Hematopoietic multipotent progenitor cell treated with erythropoietin and hydrocortisone succinate and interleukin-3 and kit ligand, for 6 days (in vitro differentiated cells): Measurements from ENCODE around the gene GIMAP8.

ENCODE experiments used
- DNase-seq: peaks from one replicate; pipeline ENCODE4 v3.0.0-alpha.2; 2015

Gene GIMAP8

DNA sequence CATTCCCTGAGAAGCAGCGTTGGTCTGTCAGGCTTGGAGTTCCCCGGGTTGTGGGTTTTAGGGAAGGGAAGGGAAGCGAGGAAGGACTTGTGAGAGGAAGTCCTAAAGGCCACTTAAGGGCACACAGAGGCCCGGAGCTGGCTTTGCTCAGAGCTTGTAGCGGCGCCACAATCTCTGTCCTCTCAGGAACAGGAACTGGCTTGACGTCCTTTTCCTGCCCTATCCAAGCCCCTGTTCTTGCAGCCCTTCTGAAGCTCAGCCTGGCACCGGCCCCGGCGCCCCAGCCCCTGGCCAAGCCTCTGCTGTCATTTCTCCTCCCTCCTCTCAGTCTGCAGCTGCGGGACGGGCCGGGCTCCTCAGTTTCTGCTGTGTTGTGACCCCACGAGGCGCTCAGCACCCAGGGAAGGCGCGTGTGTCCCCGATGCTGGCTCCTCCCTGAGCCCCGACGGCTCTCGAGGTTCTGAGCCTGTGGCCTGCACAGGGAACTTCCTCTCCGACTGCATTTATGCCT lies at the start of gene GIMAP8:
Gene GIMAP8 (plus strand): TSS at position 140 of the 511 bp plus-strand sequence. CDS start 16,069 bp downstream, outside the sequence.
- peak; percentile 18 for DNase-seq

DNA sequence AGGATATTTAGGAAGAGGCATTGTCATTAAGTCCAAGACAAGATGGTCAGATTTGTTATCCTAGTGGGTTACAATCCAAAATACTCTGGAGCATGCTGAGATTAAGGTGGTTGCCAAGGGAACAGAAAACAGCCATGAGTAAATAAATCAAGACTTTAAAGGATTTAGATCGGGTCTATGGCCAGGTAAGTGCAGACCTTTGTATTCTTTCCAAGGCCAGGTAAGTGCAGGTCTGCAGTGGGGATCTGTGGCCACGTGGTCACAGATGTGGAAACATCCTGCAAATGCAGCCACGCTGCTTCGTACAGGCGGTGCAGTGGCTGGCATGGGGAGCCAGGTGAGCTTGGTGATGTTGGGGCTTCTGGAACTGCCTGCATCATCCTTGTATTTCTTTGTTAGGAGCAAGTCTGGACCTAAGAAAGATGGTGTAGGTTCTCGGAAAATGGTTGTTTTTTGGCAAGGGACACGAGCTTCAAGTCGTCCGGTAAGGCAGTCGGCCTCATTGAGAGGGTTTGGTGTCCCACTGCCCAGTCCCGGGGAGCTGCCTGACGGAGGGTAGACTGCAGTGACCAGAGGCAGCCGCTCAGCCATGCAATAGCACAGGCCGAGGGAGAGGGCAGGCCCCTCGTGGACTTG lies 49.5 kb upstream of the GIMAP8 start:
- no peak for DNase-seq

DNA sequence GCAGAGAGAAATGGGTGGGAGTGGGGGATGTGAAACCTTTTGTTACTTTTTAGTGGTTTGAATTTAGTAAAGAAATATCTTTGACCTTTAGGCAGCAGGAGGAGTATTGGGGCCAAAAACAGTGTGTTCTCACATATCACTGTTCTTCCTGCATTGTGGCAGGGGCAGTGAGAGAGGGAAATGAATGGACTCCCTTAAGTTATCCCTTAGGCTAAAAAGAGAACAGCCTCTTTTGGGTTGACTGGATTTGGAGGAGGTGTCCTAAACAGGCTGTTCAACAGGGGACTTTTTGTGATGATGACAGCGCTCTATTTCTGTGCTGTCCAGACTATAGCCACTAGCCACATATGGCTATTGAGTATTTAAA lies 49.0 kb upstream of the GIMAP8 start:
- no peak for DNase-seq

DNA sequence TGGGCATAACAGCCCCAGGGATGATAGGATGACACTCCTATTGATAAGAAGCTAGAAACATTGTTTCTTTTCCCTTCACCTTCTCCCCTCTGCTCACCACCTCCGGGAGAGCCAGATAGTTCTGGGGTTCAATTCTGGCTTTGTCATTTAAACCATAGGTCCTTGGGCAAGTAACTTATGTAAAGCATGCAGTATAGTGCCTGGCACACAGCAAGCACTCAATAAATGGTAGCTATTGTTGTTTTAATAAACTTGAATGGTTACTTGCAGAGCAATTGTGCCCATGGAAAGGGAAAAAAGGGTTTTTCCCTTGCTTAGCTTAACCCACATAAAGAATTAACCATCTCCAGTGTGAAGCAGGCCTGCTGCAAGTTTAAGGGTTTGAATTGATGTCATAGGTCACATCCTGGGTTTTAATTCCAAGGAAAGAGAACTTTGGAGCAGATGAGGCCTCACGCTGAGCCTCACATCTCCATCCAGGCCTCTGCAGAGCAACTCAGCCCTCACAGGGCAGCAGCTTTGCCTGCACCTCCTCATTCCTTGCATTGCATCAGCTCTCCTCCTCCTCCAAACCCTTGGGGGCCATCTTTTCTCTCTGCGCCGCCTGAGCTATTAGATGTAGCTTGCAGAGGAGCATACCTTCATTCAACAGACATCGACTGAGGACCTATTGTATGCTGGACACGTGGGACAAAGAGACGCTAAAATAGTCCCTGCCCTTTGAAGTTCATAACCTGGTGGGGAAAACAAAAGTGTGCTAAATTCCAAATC lies 48.4 kb upstream of the GIMAP8 start:
- DNase-seq, result no peak

DNA sequence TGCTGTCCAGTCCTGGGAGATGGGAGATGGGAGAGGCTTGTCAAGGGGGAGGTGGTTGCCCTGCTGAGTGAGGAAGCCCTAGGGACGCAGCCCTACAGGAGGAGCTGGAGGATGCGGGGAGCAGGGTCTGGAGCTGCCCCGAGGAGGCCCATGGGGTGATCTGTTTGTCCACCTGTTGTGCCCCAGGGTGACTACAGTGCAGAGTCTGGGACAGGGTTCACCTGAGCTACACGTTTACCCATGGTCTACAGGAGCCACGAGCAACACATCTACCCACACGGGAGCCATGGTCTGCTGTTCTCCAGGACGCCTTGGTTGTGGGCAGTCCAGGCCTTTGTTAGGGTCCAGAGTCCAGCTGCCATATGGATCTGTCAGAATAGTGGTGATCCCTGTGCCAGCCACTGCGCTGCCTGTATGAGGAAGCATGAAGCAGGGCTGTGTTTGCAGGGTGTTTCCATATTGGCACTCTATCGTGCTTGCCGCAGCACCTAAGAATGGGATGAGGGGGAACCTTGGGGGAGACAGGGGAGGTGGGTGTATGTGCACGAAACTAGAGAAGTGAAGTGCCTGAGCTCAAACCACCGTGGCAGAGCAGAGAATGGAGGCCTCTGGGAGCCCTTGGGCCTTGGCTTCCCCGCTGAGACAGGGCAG lies 47.6 kb upstream of the GIMAP8 start:
- no peak for DNase-seq

DNA sequence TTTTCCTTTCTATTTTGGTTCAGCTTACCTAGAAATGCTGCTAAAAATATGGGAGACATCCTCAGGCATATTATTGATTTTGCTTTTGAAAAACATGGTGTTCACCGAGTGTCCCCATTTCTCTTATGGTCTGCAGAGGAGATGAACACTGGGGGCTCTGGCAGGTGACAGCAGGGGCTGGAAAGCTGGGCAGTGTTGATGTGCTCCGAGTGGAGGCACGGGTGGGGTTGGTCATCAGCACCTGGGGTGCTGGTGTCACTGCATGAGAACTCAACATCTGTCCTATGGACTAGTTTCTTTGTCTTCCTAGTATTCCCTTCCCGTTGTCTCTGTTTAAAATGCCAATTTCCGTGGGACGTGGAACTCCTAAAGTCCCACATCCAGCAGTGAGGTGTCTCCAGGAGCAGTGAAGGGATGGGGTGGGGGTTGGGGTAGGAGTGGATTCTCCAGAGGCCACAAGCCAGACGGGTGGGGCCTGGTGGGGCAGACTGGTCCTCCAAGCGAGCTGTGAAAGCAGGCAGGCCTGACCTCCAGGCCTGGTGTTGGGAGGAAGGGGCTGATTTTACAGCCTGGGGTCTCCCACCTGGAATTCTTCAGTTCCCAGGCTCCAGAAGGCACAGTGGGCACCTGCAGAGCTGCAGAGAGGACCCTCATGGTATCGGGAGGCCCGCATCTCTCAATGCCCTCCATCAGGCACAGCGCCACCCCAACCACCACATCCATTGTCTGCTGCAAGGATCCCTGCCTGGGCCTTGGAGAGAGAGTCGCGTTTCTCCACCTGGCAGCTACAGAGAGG lies 46.9 kb upstream of the GIMAP8 start:
- DNase-seq, result no peak

DNA sequence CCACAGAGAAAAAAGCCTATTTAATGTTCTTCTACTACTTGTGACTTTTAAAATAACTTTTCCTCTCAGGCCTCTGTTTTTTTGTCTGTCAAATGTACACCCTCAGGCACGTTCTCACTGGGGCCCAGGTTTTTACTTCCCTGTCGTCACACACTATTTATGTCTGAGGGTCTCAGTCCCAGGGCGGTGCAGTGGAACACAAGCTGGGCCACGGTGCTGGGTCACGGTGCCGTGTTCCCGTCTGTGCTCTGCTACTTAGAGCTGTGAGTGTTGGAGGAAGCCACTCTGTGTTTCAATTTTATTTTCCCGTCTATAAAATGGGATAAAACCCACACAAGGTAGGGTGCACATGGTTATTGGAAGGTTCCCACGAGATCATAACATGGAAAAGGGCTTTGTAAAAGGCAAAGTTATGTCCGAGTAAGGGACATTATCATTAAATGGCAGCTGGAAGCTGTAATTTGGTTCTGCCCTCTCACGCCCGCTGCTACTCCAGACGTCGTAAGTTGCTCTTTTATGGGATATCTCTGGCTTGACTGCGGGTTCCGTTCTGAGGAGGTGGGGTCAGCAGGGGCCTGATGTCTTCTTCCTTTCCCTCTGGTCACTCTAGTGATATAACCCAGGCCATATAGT lies 46.1 kb upstream of the GIMAP8 start:
- DNase-seq, result peak; percentile 66

DNA sequence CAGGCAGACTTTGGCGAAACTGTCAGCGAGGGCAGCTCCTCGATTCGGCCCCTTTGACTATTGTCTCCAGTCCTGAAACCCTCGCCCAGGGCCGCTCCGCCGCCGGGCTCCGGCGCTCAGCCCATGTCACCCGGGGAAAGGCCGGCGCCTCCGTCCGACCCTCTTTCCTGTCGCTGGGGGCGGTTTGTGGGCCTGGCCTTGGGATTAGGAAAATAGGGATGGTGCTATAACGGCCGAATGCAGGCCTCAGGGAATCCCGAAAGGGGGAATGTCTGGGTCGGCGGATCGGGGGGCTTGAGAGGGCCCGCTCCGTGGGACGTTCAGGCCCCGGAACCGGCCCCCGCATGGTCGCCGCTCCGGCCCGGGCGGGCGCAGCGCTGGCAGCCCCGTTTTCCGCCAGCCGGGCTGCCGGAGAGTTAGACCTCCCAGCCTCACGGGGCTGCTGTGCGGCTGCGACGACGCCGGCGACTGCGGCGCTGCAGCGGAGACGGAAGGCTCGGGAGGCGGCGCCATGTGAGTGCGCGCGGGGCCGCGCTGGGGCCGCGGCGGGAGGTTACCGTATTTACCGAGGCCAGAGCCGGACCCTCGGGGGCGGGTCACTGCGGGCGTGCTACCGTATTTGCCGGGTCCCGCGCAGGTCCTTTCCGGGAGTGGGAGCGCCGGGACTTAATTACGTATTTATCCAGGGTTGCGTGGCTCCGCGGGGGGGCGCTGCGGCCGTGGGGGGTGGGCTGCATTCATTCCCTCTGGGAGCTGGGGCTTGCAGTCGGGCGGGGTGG lies 45.4 kb upstream of the GIMAP8 start:
- DNase-seq, result peak; percentile 89

DNA sequence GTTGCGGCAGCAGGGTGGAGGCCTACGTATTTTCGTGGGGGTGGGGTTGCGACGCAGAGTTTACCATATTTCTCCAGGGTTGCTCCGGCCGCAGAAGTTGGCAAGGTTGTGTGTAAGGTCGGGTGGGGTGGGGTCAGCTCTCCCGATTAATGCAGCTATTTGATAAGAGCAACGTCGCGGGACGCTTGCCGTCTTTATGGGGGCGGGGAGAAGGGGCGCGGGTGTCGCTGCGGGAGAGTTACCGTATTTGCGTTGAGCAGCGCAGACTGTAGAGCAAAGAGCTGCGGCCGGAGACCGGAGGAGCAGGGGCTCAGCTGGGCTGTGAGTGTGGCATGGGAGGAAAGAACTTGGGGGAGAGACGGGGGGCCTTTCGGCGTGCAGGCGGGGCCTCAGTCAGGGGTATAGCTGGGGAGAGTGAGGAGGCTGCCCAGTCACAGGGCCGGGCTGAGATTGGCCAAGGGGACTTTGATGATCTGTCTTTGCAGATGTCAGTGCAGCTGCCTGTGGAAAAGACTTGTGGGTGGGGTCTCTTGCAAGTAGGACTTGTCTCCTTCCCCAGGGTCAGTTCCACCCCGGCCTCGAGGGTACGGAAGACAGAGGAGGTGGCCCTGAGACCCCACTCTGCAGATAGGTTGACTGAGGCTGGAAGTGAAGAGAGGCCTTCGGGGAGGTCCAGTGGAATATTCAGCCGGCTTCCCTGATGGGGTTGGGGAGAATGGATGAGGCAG lies 44.7 kb upstream of the GIMAP8 start:
- DNase-seq, result peak; percentile 93

DNA sequence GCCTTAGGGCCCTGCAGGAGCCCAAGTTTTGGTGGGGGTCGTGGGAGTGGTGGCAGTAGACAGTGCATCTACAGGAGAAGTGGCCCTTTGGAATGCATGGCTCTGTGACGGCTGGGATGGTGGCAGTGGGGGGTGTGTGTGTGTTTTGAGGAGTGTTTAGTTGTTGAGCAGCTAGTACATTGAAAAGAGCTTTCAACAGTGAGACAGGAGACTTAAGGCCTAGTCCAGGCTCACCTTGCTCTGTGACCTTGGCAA lies 44.2 kb upstream of the GIMAP8 start:
- DNase-seq, result peak; percentile 34

DNA sequence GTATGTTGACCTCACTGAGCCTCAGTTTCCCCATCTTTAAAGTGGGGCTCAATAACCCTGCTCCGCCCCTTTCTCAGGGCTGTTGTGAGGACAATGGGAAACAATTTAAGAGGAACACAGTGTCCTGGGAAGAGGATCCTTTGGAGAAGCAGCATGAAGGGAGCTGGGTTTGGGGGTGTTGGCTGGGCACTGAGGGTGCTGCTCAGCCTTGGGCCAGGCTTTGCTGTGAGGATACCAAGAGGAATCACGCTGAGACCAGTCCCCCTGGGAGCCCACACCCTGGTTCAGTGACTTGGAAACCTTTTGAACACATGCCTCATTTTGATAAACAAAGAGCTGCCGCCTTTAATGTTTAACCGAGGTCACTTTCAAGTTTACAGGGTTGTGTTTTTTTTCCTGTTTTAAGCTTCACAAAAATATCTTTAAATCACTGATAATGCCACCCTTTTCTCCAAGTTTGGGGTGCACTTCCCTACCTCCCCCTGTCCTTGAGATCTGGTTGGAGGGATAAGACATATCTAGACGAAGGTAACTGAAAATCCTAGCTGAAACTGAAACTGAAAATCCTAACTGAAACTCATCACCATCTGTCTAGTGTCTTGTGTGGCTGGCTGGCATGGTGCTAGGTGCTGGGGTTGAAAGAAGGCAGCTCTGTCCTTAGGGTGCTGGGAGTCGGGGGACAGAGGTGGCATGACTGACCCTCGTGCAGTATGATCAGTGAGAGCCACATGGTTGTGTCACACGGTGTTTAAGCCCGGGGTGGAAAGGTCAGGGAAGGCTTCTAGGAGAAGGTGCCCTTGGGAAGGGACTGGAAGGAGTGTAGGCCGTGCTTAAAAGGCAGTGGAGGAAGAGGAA lies 43.6 kb upstream of the GIMAP8 start:
- DNase-seq, result peak; percentile 77

DNA sequence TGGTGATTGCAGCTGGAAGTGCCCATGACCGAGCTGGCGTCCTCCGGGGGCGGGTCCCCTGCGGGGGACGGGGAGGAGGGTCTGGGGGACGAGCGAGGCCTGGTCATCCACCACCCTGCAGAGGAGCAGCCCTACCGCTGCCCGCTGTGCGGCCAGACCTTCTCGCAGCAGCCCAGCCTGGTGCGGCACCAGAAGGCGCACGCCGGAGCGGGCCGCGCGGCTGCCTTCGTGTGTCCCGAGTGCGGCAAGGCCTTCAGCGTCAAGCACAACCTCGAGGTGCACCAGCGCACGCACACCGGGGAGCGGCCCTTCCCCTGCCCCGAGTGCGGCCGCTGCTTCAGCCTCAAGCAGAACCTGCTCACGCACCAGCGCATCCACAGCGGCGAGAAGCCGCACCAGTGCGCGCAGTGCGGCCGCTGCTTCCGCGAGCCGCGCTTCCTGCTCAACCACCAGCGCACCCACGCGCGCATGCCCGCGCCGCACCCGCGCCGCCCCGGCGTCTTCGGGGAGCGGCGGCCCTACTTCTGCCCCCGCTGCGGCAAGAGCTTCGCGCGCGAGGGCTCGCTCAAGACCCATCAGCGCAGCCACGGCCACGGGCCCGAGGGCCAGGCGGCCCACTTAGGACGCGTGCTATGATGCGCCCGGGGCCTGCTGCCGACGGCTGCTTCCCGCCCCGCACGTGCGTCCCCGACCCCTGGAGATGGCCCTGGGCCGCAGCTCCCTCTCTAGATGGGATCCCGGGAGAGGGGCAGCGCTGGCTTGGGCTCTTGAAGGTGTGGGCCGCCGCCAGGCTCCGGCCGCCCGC lies 42.6 kb upstream of the GIMAP8 start:
- DNase-seq, result no peak

DNA sequence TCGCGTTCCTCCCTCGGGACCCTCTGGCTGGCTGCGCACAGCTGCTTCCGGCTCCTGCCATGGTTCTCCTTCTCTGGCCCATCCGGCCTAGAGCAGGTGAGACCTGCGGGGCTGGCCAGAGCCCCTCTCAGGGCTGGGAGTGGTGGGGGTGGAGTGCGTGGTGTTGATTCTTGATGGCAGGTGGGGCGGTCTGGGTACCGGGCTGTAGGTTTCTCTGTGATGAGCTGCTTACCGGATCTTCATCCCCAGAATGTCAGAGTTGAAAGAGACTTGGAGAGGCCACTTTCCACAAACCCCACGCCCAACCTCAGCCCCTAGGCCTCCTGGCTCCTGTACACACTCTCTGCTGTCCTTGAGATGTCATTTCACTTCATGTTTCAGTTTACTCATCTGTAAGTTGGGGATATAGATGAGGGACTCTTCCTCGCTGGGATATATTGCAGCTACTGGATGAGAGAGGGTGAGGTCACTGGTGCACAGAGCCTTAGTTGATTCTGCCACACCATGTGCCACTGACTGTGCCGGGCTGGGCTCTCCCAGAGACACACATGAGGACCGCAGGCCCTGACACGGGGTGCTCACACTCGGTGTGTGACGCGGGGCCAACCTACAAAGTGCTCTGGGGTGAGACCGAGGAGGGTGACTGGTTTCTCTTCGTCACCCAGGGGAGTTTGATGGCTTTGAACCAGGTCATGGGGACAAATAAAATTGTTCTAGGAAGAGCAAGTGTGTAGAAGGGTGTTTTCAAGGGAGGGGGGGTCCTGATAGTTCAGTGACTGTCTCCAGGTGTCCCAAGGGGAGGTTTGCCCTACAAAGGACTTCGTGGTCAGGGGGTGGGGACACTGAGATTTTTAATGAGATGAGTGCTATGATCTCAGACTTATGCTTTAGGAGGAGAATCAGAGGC lies 41.8 kb upstream of the GIMAP8 start:
- no peak for DNase-seq

DNA sequence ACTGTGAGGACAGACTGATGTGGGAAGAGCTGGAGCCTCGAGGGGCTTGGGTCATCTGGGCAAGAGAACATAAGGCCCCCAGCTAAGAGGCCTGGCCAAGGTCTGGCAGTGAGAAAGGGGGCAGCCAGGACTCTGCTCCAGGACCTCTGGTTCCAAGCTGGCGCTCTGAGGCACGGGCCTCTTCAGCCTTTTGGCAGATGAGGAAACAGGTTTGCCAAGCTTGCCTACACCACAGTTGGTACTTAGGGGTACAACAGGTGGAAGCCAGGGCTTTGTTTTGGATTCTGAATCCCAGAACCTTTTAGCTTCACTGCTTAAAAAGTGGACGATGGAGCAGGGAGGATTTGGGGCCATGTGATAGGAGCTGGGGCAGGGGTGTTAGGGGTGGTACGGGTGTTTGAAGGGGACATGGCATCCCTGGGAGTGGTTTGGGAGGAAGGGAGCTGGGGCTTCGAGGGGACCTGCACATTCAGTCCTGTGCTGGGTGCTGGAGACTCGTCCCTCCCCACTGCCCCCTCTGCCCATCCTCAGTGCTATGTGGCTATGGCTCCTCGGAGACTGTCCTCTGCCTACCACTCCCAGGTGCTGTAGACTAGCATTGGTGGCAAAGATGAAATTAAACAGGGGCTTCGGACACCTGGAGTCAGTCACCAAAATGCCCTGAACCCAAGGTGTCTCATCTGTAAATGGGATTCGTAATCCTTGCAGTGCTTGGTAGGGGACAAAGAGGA lies 41.0 kb upstream of the GIMAP8 start:
- no peak for DNase-seq

DNA sequence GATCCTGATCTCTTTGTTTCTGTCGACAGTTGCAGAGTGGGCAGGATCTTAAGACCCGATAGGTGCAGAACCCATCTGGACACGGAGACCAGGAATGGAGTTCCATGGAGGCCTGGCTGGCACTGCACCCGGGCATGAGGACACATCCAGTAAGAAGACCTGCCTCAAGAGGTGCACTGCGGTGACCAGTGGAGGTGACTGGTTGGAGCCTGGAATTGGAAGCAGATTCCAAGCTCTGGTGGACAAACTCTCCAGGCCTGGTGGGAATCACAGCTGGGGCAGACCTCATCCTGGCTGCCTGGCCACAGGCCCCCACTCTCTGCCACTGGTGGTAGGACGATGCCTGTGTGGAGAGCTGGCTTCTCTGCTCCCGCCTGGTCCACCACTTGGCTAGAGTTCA lies 40.3 kb upstream of the GIMAP8 start:
- no peak for DNase-seq

DNA sequence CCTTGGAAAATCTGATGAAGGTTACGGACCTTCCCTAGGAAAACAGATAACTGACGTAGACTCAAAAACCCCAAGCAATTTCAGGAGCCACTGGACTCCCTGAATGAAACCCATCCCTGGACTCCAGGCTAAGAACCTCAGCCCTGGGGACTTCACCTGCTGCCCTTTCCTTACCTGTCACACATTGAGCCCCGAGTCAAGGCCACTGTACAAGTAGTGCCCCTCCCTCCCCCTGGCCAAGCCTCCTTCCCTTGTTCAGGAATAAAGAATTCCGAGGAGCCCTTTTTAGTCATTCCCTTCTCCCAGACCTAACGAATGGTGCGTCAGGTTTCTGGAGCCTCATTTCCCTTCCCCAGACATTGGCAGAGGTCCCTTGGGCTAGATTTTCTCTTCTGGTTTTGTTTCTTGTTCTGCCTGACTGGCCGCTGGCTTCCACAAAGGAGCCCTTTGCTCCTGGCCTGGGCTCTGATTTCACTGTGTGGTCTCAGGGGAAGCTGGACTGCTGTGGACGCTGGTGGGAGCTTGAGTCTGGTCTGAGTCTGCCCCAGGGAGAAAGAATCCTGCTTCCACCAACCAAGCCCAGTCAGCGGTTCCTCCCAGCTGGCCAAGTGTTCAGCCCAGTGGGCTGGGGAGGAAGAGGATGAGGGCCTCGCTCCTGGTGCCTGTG lies 39.6 kb upstream of the GIMAP8 start:
- no peak for DNase-seq

DNA sequence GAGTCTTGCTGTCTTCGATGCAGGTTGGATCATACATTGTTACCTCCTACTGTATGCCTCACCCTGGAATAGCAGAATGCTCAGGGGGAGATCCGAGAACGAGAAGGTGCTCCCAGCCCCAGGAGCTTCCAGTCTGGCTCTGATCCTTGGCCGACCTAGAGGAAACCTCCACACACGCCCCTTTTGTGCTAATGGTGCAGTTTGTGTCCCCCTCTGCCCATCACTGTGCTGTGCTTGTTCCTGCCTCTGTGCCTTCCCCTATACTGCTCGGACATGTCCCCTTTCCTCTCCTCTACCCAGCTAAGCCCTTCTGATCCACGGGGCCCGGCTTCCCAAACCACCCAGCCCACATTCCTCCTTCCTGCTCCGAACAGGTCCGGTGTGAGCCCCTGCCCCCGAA lies 38.8 kb upstream of the GIMAP8 start:
- DNase-seq, result no peak
